HepG2 (cell line): Measurements from ENCODE around the gene PSMB4. TPM values are rescaled to one million over a fixed set of nuclear protein-coding genes. Genes with fewer than 3 reads are reported as not detected.
"Not testable (repeated sequence)": the region's sequence is repeated elsewhere in the genome, so short reads cannot be mapped to it uniquely, and the experiment has no call there.

Experiments
- ATAC-seq: fragments of 200-7000 bp; cut with Tn5 transposase; 3 replicates; pipeline ENCODE4 v1.9.1; 2020; ENCODE audit warnings: mild to moderate bottlenecking, moderate library complexity
- BruUV-seq: library from RNA; stranded (reverse); fragments of 400-500 nt; replicated peaks from 2 replicates; lab custom pipeline; 2021; lab: Mats Ljungman, UMichigan
- CTCF ChIA-PET: fragments of 300-600 bp; formaldehyde crosslinking; extraction: SDS; loops from one replicate; lab custom pipeline; 2021; ENCODE audit warnings: low total read pairs, inconsistent platforms, low intra/inter-chr PET ratio; lab: Yijun Ruan, JAX
- POLR2A ChIA-PET: fragments of 350-600 bp; sonication (Branson Sonifier 250); formaldehyde crosslinking; loops from one replicate; lab custom pipeline; 2020; ENCODE audit warnings: antibody characterized with exemption, inconsistent platforms; lab: Yijun Ruan, JAX
- DNase-seq: peaks from one replicate; pipeline ENCODE4 v3.0.0-alpha.2; 2015; ENCODE audit warnings: low spot score
- FAIRE-seq: peaks from 3 replicates; lab custom pipeline; 2011; peaks lifted over from hg19 to GRCh38; lab: Jason Lieb, UNC
- H2AFZ ChIP-seq: one replicate; pipeline ENCODE4 v1.6.1; 2011; ENCODE audit warnings: low read length, inconsistent platforms
- H3K27ac ChIP-seq: fragments of 300-600 bp; 3 replicates; pipeline ENCODE4 v1.8.0; 2011; ENCODE audit warnings: mixed run types, mild to moderate bottlenecking, mixed read lengths, low read length, inconsistent platforms; ENCODE audit not compliant: insufficient read depth; ENCODE audit errors: extremely low read length
- H3K27me3 ChIP-seq, 2 experiments: fragments of 200-600 bp in 1 of 2; 2 replicates in 1 of 2; 3 replicates in 1 of 2; pipeline versions ENCODE4 v1.6.0 to v1.8.0; 2011; ENCODE audit warnings: low read length in 2 of 2, mild to moderate bottlenecking in 2 of 2, moderate library complexity in 2 of 2, inconsistent platforms in 1 of 2; ENCODE audit not compliant: insufficient read depth in 2 of 2, control insufficient read depth in 1 of 2
- H3K36me3 ChIP-seq, 2 experiments: fragments of 200-600 bp in 1 of 2; replicated peaks in 1 of 2; 2 replicates in 1 of 2; 3 replicates in 1 of 2; pipeline versions ENCODE4 v1.5.1 to v1.8.0; 2011; ENCODE audit warnings: low read length in 2 of 2, inconsistent platforms in 1 of 2; ENCODE audit not compliant: insufficient read depth in 2 of 2, control insufficient read depth in 1 of 2
- H3K4me1 ChIP-seq: 2 replicates; pipeline ENCODE4 v1.5.1; 2012; ENCODE audit warnings: low read length, inconsistent platforms; ENCODE audit not compliant: insufficient read depth
- H3K4me2 ChIP-seq: 2 replicates; pipeline ENCODE4 v1.6.0; 2011; ENCODE audit warnings: low read depth, low read length, inconsistent platforms
- H3K4me3 ChIP-seq, 3 experiments: fragments of 200-600 bp in 1 of 3; sonication (generic), shearing (Covaris generic) in 1 of 3; replicated peaks in 1 of 3; 2 replicates each; pipeline ENCODE4 v1.5.1; 2011 to 2016; ENCODE audit warnings: low read length in 3 of 3, inconsistent platforms in 2 of 3, low read depth in 2 of 3, mild to moderate bottlenecking in 2 of 3, control low read depth in 1 of 3, mixed read lengths in 1 of 3; ENCODE audit not compliant: insufficient read depth in 1 of 3
- H3K79me2 ChIP-seq: one replicate; pipeline ENCODE4 v1.6.1; 2011; ENCODE audit warnings: low read length, inconsistent platforms; ENCODE audit not compliant: insufficient read depth
- H3K9ac ChIP-seq: 2 replicates; pipeline ENCODE4 v1.6.0; 2011; ENCODE audit warnings: mild to moderate bottlenecking, low read depth, low read length, inconsistent platforms; ENCODE audit not compliant: insufficient read depth
- H3K9me3 ChIP-seq: 2 replicates; pipeline ENCODE4 v1.5.1; 2012; ENCODE audit warnings: mild to moderate bottlenecking, low read length
- H4K20me1 ChIP-seq: 2 replicates; pipeline ENCODE4 v1.6.0; 2011; ENCODE audit warnings: inconsistent platforms, mild to moderate bottlenecking, low read length, moderate library complexity; ENCODE audit not compliant: insufficient read depth
- CAMTA2 ChIP-seq: sonication (generic); formaldehyde crosslinking; IDR thresholded peaks from 2 replicates; pipeline ENCODE4 v1.4.0; 2020; ENCODE audit warnings: mild to moderate bottlenecking, missing genetic modification reagents, borderline replicate concordance
- NCOA2 ChIP-seq: sonication (generic); formaldehyde crosslinking; IDR thresholded peaks from 2 replicates; pipeline ENCODE4 v1.8.0; 2022; ENCODE audit warnings: inconsistent platforms
- NCOR1 ChIP-seq: fragments of 200-600 bp; sonication (generic); IDR thresholded peaks from 2 replicates; pipeline ENCODE4 v1.7.0; 2017; ENCODE audit warnings: antibody characterized with exemption, low read length, borderline replicate concordance
- RBM39 ChIP-seq: fragments of 200-400 bp; formaldehyde crosslinking; IDR thresholded peaks from one replicate; pipeline ENCODE4 v1.6.1; 2018; ENCODE audit warnings: antibody characterized with exemption, mild to moderate bottlenecking, low read depth, low read length; ENCODE audit not compliant: poor library complexity, severe bottlenecking
- TBX3 ChIP-seq: fragments of 450-650 bp; IDR thresholded peaks from 2 replicates; pipeline ENCODE4 v1.6.1; 2017; ENCODE audit warnings: antibody characterized with exemption, mild to moderate bottlenecking, inconsistent platforms, borderline replicate concordance
- TFAP4 ChIP-seq: sonication (generic); IDR thresholded peaks from 2 replicates; pipeline ENCODE4 v1.6.1; 2016; ENCODE audit warnings: low read depth, borderline replicate concordance
- ZBTB14 ChIP-seq: sonication (generic); formaldehyde crosslinking; IDR thresholded peaks from 2 replicates; pipeline ENCODE4 v1.4.0; 2020; ENCODE audit warnings: missing genetic modification reagents
- ZFP82 ChIP-seq: sonication (generic); formaldehyde crosslinking; IDR thresholded peaks from 2 replicates; pipeline ENCODE4 v1.5.1; 2020; ENCODE audit warnings: mild to moderate bottlenecking, missing genetic modification reagents, borderline replicate concordance
- ZNF430 ChIP-seq: sonication (generic); formaldehyde crosslinking; IDR thresholded peaks from 2 replicates; pipeline ENCODE4 v1.9.0; 2021; ENCODE audit warnings: mild to moderate bottlenecking, missing genetic modification reagents
- ZNF549 ChIP-seq: sonication (generic); formaldehyde crosslinking; IDR thresholded peaks from 2 replicates; pipeline ENCODE4 v1.5.0; 2020; ENCODE audit warnings: missing genetic modification reagents
- WGBS: methylation state at CpG from one replicate; pipeline ENCODE4 v1.1.6; 2017; ENCODE audit warnings: low lambda C conversion rate; 5-methylcytosine and 5-hydroxymethylcytosine counted together
- in situ Hi-C: cut with HindIII; loops from 2 replicates; pipeline ENCODE4 v1.10.0; 2017; ENCODE audit warnings: low pct_unique_long_range_greater_than_20kb; ENCODE audit not compliant: extremely low pct_ligation_motif_present
- intact Hi-C: fragments of 100-400 bp; cut with micrococcal nuclease; formaldehyde crosslinking; loops from one replicate; pipeline ENCODE4 v1.10.0; 2022; ENCODE audit not compliant: unreplicated experiment
- polyA plus RNA-seq, 8 experiments: library from polyadenylated mRNA; depleted of rRNA in 3 of 8; stranded (reverse) in 7 of 8; unstranded in 1 of 8; fragments of >200 nt; fragmentation: Illumina TruSeq in 4 of 8; extraction: Trizol in 4 of 8; gene quantifications; 2 replicates each; pipeline versions ENCODE4 v1.2.1 to v1.2.3, GENCODE V29; 2011 to 2016; ENCODE audit warnings: low read depth in 4 of 8, missing spikeins in 1 of 8, mixed read lengths in 1 of 8; ENCODE audit not compliant: insufficient read depth in 1 of 8
- total RNA-seq, 5 experiments: library from RNA; depleted of rRNA; stranded (reverse); fragments of >200 nt; fragmentation: Illumina TruSeq; extraction: Trizol; gene quantifications; 2 replicates each; pipeline ENCODE4 v1.2.3, GENCODE V29; 2016; ENCODE audit warnings: low read depth in 1 of 5

PSMB4 gene
- total and polyA plus RNA-seq, 2 of the 13 experiments (the other 11 are each of a cell fraction or from before 2014, with no cell fraction given): 336 to 383 TPM

- TF ChIP-seq ZBTB14 (CRISPR knock-in tag): no peak
Measured at GRCh38 chr1:151435174-151435573, 35.8 kb downstream of the PSMB4 start (continued).

- Histone ChIP-seq H3K4me3 (no peak overlapping the region), H3K27ac (no peak overlapping the region), H3K4me2 (no peak overlapping the region), H3K27me3 (no peaks in the 10 kb centered on the region), H3K79me2 (peaks cover 50% of the 10 kb centered on the region), H3K9me3 (no peaks in the 10 kb centered on the region), H3K4me1 (no peaks in the 10 kb centered on the region), H3K36me3 (peaks cover 4 to 29% of the 10 kb centered on the region in 2 experiments; a peak in 4 of 5 replicates), H2AFZ (no peak overlapping the region), H3K9ac (no peak overlapping the region), H4K20me1 (peaks cover 16% of the 10 kb centered on the region)
- DNase-seq (no peak), FAIRE-seq (no peak), ATAC-seq (no peak)
- CTCF ChIA-PET: no interaction called here
- POLR2A ChIA-PET: no interaction called here
- TF ChIP-seq NCOA2 (CRISPR knock-in tag): no peak
- no peak for TF ChIP-seq CAMTA2 (CRISPR knock-in tag)
- TF ChIP-seq RBM39: no peak
- TF ChIP-seq TBX3: no peak
- TF ChIP-seq NCOR1: no peak
- TF ChIP-seq ZNF430: no peak
- no peak for TF ChIP-seq ZNF549
- no peak for TF ChIP-seq ZFP82 (CRISPR knock-in tag)
- TF ChIP-seq TFAP4: no peak
- 94% methylated on average over 6 of the region's 6 CpGs for WGBS
- intact Hi-C loops: no loop called here
- in situ Hi-C loops: no loop called here
- no TSS peak for BruUV-seq
Measured at GRCh38 chr1:151436985-151437384, 37.6 kb downstream of the PSMB4 start.

- ATAC-seq, in situ Hi-C loops: not testable (repeated sequence)
Measured at GRCh38 chr1:151437396-151437795, 38.0 kb downstream of the PSMB4 start.

More at GRCh38 chr1:151437396-151437795, 38.0 kb downstream of the PSMB4 start:
- POLR2A ChIA-PET, H3K9ac ChIP-seq, DNase-seq, H3K27me3 ChIP-seq, H2AFZ ChIP-seq, FAIRE-seq, H3K4me2 ChIP-seq, H3K4me3 ChIP-seq, H3K27ac ChIP-seq, intact Hi-C loops, H3K9me3 ChIP-seq, BruUV-seq, H3K4me1 ChIP-seq, CTCF ChIA-PET: not testable (repeated sequence)
- Histone ChIP-seq H3K36me3 (peaks cover 4 to 30% of the 10 kb centered on the region in 2 experiments; a peak in 4 of 5 replicates), H4K20me1 (peaks cover 20% of the 10 kb centered on the region), H3K79me2 (peaks cover 50% of the 10 kb centered on the region)
- WGBS: 92% methylated on average over 8 of the region's 8 CpGs
